Activated CD4-positive, alpha-beta T cell treated with anti-CD3 and anti-CD28 coated beads, Interleukin-2, amount 10 ng/mL, durations not matched to agents 7 days and 5 days (primary cell): ENCODE data around the gene PIP5K1A. TPM values are rescaled to one million over a fixed set of nuclear protein-coding genes. Genes with fewer than 3 reads are reported as not detected.
"Not testable (repeated sequence)": the region's sequence is repeated elsewhere in the genome, so short reads cannot be mapped to it uniquely, and the experiment has no call there.

Experiments
- CTCF ChIA-PET: fragments of 350-600 bp; sonication (Branson Sonifier 250); formaldehyde crosslinking; loops from one replicate; lab custom pipeline; 2021; ENCODE audit warnings: antibody characterized with exemption; lab: Charles Lee
- POLR2A ChIA-PET: fragments of 350-600 bp; sonication (Branson Sonifier 250); formaldehyde crosslinking; loops from one replicate; lab custom pipeline; 2021; ENCODE audit warnings: antibody characterized with exemption; lab: Charles Lee
- DNase-seq: peaks from one replicate; pipeline ENCODE4 v3.0.0-alpha.2; 2020
- H3K27ac Mint-ChIP-seq: one replicate; pipeline ENCODE4 v1.8.0; 2021; ENCODE audit warnings: mild to moderate bottlenecking, moderate library complexity, mixed read lengths
- H3K27me3 Mint-ChIP-seq: one replicate; pipeline ENCODE4 v1.8.0; 2021; ENCODE audit warnings: mixed read lengths
- H3K36me3 Mint-ChIP-seq: one replicate; pipeline ENCODE4 v1.8.0; 2021; ENCODE audit warnings: low read depth, mixed read lengths
- H3K4me1 Mint-ChIP-seq: one replicate; pipeline ENCODE4 v1.8.0; 2021; ENCODE audit warnings: mixed read lengths
- H3K4me3 Mint-ChIP-seq: one replicate; pipeline ENCODE4 v1.8.0; 2021; ENCODE audit warnings: mild to moderate bottlenecking, moderate library complexity, mixed read lengths
- H3K9me3 Mint-ChIP-seq: one replicate; pipeline ENCODE4 v1.8.0; 2021; ENCODE audit warnings: mixed read lengths
- total RNA-seq, 2 experiments: library from RNA; stranded (reverse); gene quantifications; one replicate each; pipeline ENCODE4 v1.2.3, GENCODE V29; 2021

Gene PIP5K1A
- total RNA-seq, 2 experiments from 2014 or later: 61.6 to 63.4 TPM

GRCh38 chr1:151194894-151195594, 3.3 kb upstream of the PIP5K1A start:
- CTCF ChIA-PET: interaction anchor here (1.1 to 1.6 kb wide), 3 partner anchors 34 to 138 kb away, joined by 3 to 4 read pairs (median 4); no protein-coding TSS in a partner anchor
- DNase-seq, H3K9me3 Mint-ChIP-seq, POLR2A ChIA-PET, H3K4me3 Mint-ChIP-seq, H3K27ac Mint-ChIP-seq, H3K27me3 Mint-ChIP-seq: not testable (repeated sequence)
- H3K36me3 Mint-ChIP-seq: peaks cover 14% of the 10 kb centered on the region
- peaks cover 29% of the 10 kb centered on the region for H3K4me1 Mint-ChIP-seq

GRCh38 chr1:151196292-151196800, 2.0 kb upstream of the PIP5K1A start:
- peak; percentile 79 for DNase-seq
- ChIA-PET CTCF (interaction anchor here (0.7 to 1.4 kb wide), 4 partner anchors 22 to 1288 kb away, joined by 3 to 4 read pairs (median 4); no protein-coding TSS in a partner anchor), POLR2A (no interaction called here)
- Mint-ChIP-seq H3K27me3 (peaks cover 7% of the 10 kb centered on the region), H3K36me3 (peaks cover 17% of the 10 kb centered on the region), H3K27ac (peak overlapping the region; percentile 71), H3K9me3 (no peaks in the 10 kb centered on the region), H3K4me3 (peak overlapping the region; percentile 38), H3K4me1 (peaks cover 29% of the 10 kb centered on the region)

- CTCF ChIA-PET: no interaction called here
- POLR2A ChIA-PET: no interaction called here
- peak overlapping the region; percentile 93 for H3K27ac Mint-ChIP-seq
- H3K4me3 Mint-ChIP-seq: peak overlapping the region; percentile 100
- H3K9me3 Mint-ChIP-seq: no peaks in the 10 kb centered on the region
- H3K4me1 Mint-ChIP-seq: peaks cover 38% of the 10 kb centered on the region
- DNase-seq: no peak
- peaks cover 24% of the 10 kb centered on the region for H3K36me3 Mint-ChIP-seq
- peaks cover 4% of the 10 kb centered on the region for H3K27me3 Mint-ChIP-seq
These were observed 494 bp upstream of the PIP5K1A start for GRCh38 chr1:151197863-151198253.

GRCh38 chr1:151199873-151200581, 1.7 kb downstream of the PIP5K1A start:
- POLR2A ChIA-PET: interaction anchor here (0.6 kb wide), 1 partner anchor 833 kb away, joined by 3 read pairs; no protein-coding TSS in a partner anchor
- H3K27ac Mint-ChIP-seq: peak overlapping the region; percentile 93
- CTCF ChIA-PET: interaction anchor here (0.6 to 1.3 kb wide), 2 partner anchors 36 to 97 kb away, joined by 5 to 7 read pairs; no protein-coding TSS in a partner anchor
- no peaks in the 10 kb centered on the region for H3K27me3 Mint-ChIP-seq
- no peaks in the 10 kb centered on the region for H3K9me3 Mint-ChIP-seq
- peak overlapping the region; percentile 100 for H3K4me3 Mint-ChIP-seq
- peaks cover 51% of the 10 kb centered on the region for H3K4me1 Mint-ChIP-seq
- DNase-seq: no peak
- H3K36me3 Mint-ChIP-seq: peaks cover 28% of the 10 kb centered on the region

GRCh38 chr1:151205381-151205965, 7.1 kb downstream of the PIP5K1A start:
- H3K27ac Mint-ChIP-seq, H3K4me3 Mint-ChIP-seq, H3K9me3 Mint-ChIP-seq, CTCF ChIA-PET, POLR2A ChIA-PET, DNase-seq, H3K27me3 Mint-ChIP-seq: not testable (repeated sequence)
- Mint-ChIP-seq H3K36me3 (peaks cover 34% of the 10 kb centered on the region), H3K4me1 (peaks cover 40% of the 10 kb centered on the region)

GRCh38 chr1:151210830-151211229, 12.5 kb downstream of the PIP5K1A start:
- H3K9me3 Mint-ChIP-seq: no peaks in the 10 kb centered on the region
- H3K36me3 Mint-ChIP-seq: peaks cover 37% of the 10 kb centered on the region
- POLR2A ChIA-PET: no interaction called here
- DNase-seq: no peak
- CTCF ChIA-PET: interaction anchor here (0.7 to 2.3 kb wide), 2 partner anchors 9 to 16 kb away, joined by 3 to 7 read pairs; no protein-coding TSS in a partner anchor
- no peak overlapping the region for H3K4me3 Mint-ChIP-seq
- no peaks in the 10 kb centered on the region for H3K27me3 Mint-ChIP-seq
- peak overlapping the region; percentile 86 for H3K27ac Mint-ChIP-seq
- H3K4me1 Mint-ChIP-seq: peaks cover 42% of the 10 kb centered on the region

GRCh38 chr1:151211972-151212705, 13.8 kb downstream of the PIP5K1A start:
- ChIA-PET POLR2A (interaction anchor here (0.7 kb wide), 1 partner anchor 65 kb away, joined by 3 read pairs; no protein-coding TSS in a partner anchor), CTCF (interaction anchor here (0.6 to 2.3 kb wide), 7 partner anchors 10 to 187 kb away, joined by 3 to 7 read pairs (median 3); partner anchors contain the start of genes PI4KB and PSMB4)
- H3K27me3 Mint-ChIP-seq: no peaks in the 10 kb centered on the region
- peaks cover 31% of the 10 kb centered on the region for H3K36me3 Mint-ChIP-seq
- peak overlapping the region; percentile 86 for H3K27ac Mint-ChIP-seq
- peak overlapping the region; percentile 53 for H3K4me3 Mint-ChIP-seq
- peaks cover 43% of the 10 kb centered on the region for H3K4me1 Mint-ChIP-seq
- H3K9me3 Mint-ChIP-seq: no peaks in the 10 kb centered on the region
- peak; percentile 44 for DNase-seq

GRCh38 chr1:151213560-151213959, 15.2 kb downstream of the PIP5K1A start:
- CTCF ChIA-PET: no interaction called here
- H3K27ac Mint-ChIP-seq: no peak overlapping the region
- H3K9me3 Mint-ChIP-seq: no peaks in the 10 kb centered on the region
- no peak overlapping the region for H3K4me3 Mint-ChIP-seq
- peaks cover 26% of the 10 kb centered on the region for H3K36me3 Mint-ChIP-seq
- H3K27me3 Mint-ChIP-seq: no peaks in the 10 kb centered on the region
- no peak for DNase-seq
- H3K4me1 Mint-ChIP-seq: peaks cover 44% of the 10 kb centered on the region
- POLR2A ChIA-PET: no interaction called here

- no peaks in the 10 kb centered on the region for H3K27me3 Mint-ChIP-seq
- H3K36me3 Mint-ChIP-seq: peaks cover 22% of the 10 kb centered on the region
- POLR2A ChIA-PET: interaction anchor here (0.5 kb wide), 1 partner anchor 356 kb away, joined by 3 read pairs; no protein-coding TSS in a partner anchor
- no peaks in the 10 kb centered on the region for H3K9me3 Mint-ChIP-seq
- no peak overlapping the region for H3K27ac Mint-ChIP-seq
- H3K4me1 Mint-ChIP-seq: peaks cover 4% of the 10 kb centered on the region
- CTCF ChIA-PET: no interaction called here
- H3K4me3 Mint-ChIP-seq: no peak overlapping the region
- no peak for DNase-seq
These were observed 23.3 kb downstream of the PIP5K1A start for GRCh38 chr1:151221616-151222015.

- ChIA-PET POLR2A (interaction anchor here (0.5 kb wide), 1 partner anchor 356 kb away, joined by 3 read pairs; no protein-coding TSS in a partner anchor), CTCF (no interaction called here)
- Mint-ChIP-seq H3K27ac (no peak overlapping the region), H3K4me3 (no peak overlapping the region), H3K4me1 (peaks cover 4% of the 10 kb centered on the region), H3K9me3 (no peaks in the 10 kb centered on the region), H3K27me3 (no peaks in the 10 kb centered on the region), H3K36me3 (peaks cover 25% of the 10 kb centered on the region)
- no peak for DNase-seq
These were observed 23.8 kb downstream of the PIP5K1A start for GRCh38 chr1:151222130-151222529.

- POLR2A ChIA-PET: no interaction called here
- Mint-ChIP-seq H3K4me3 (no peak overlapping the region), H3K27me3 (no peaks in the 10 kb centered on the region), H3K4me1 (no peaks in the 10 kb centered on the region), H3K36me3 (peaks cover 71% of the 10 kb centered on the region), H3K9me3 (no peaks in the 10 kb centered on the region), H3K27ac (no peak overlapping the region)
- CTCF ChIA-PET: interaction anchor here (0.6 to 4.9 kb wide), 3 partner anchors 16 to 63 kb away, joined by 3 to 20 read pairs (median 5); no protein-coding TSS in a partner anchor
- no peak for DNase-seq
These were observed 36.9 kb downstream of the PIP5K1A start for GRCh38 chr1:151235235-151235634.
